Keratinocyte (primary cell): ENCODE data around the gene GPC5. TPM values are rescaled to one million over a fixed set of nuclear protein-coding genes. Genes with fewer than 3 reads are reported as not detected.

ENCODE experiments used
- DNase-seq: peaks from one replicate; pipeline ENCODE4 v3.0.0-alpha.2; 2011; ENCODE audit warnings: low read depth, missing footprints, low spot score
- FAIRE-seq: peaks from 2 replicates; lab custom pipeline; 2011; peaks lifted over from hg19 to GRCh38; lab: Jason Lieb, UNC
- H2AFZ ChIP-seq: 2 replicates; pipeline ENCODE4 v1.6.0; 2012; ENCODE audit warnings: low read length, control low read depth, inconsistent platforms; ENCODE audit not compliant: control insufficient read depth
- H3K27ac ChIP-seq: 2 replicates; pipeline ENCODE4 v1.5.1; 2011; ENCODE audit warnings: low read length; ENCODE audit not compliant: control insufficient read depth, insufficient read depth
- H3K27me3 ChIP-seq: 3 replicates; pipeline ENCODE4 v1.6.0; 2011; ENCODE audit warnings: low read length; ENCODE audit not compliant: control insufficient read depth, insufficient read depth; ENCODE audit errors: extremely low read depth
- H3K36me3 ChIP-seq, 2 experiments: 2 replicates in 1 of 2; 3 replicates in 1 of 2; pipeline ENCODE4 v1.5.1; 2011; ENCODE audit warnings: low read length in 2 of 2, mild to moderate bottlenecking in 1 of 2; ENCODE audit not compliant: control insufficient read depth in 2 of 2, insufficient read depth in 2 of 2; ENCODE audit errors: extremely low read depth in 1 of 2
- H3K4me1 ChIP-seq: 3 replicates; pipeline ENCODE4 v1.5.1; 2011; ENCODE audit warnings: low read length; ENCODE audit not compliant: control insufficient read depth, insufficient read depth; ENCODE audit errors: extremely low read depth
- H3K4me2 ChIP-seq: 3 replicates; pipeline ENCODE4 v1.6.0; 2011; ENCODE audit warnings: low read depth, low read length; ENCODE audit not compliant: control insufficient read depth, insufficient read depth; ENCODE audit errors: extremely low read depth
- H3K4me3 ChIP-seq, 3 experiments: fragments of 200-600 bp in 1 of 3; sonication (generic) in 1 of 3; 2 replicates in 2 of 3; 3 replicates in 1 of 3; pipeline ENCODE4 v1.5.1; 2011 to 2016; ENCODE audit warnings: low read length in 3 of 3, mild to moderate bottlenecking in 3 of 3, control low read depth in 2 of 3, inconsistent platforms in 1 of 3, low read depth in 1 of 3, mixed read lengths in 1 of 3, mixed run types in 1 of 3, moderate library complexity in 1 of 3; ENCODE audit not compliant: control insufficient read depth in 2 of 3, insufficient read depth in 2 of 3; ENCODE audit errors: extremely low read depth in 1 of 3
- H3K79me2 ChIP-seq: 2 replicates; pipeline ENCODE4 v1.6.0; 2012; ENCODE audit warnings: low read length; ENCODE audit not compliant: control insufficient read depth, insufficient read depth
- H3K9ac ChIP-seq: 3 replicates; pipeline ENCODE4 v1.6.0; 2011; ENCODE audit warnings: low read length; ENCODE audit not compliant: control insufficient read depth, insufficient read depth; ENCODE audit errors: extremely low read depth
- H3K9me1 ChIP-seq: 3 replicates; pipeline ENCODE4 v1.6.0; 2011; ENCODE audit warnings: low read length; ENCODE audit not compliant: control insufficient read depth, insufficient read depth; ENCODE audit errors: extremely low read depth
- H3K9me3 ChIP-seq: 2 replicates; pipeline ENCODE4 v1.5.1; 2012; ENCODE audit warnings: low read depth, low read length; ENCODE audit not compliant: control insufficient read depth
- H4K20me1 ChIP-seq: 3 replicates; pipeline ENCODE4 v1.6.0; 2011; ENCODE audit warnings: low read length; ENCODE audit not compliant: control insufficient read depth, insufficient read depth; ENCODE audit errors: extremely low read depth
- CTCF ChIP-seq, 3 experiments: IDR thresholded peaks in 1 of 3; conservative IDR thresholded peaks in 1 of 3; optimal IDR thresholded peaks in 1 of 3; 2 replicates in 2 of 3; 3 replicates in 1 of 3; pipeline versions ENCODE3 to v1.5.1; 2011; ENCODE audit warnings: low read length in 3 of 3, mild to moderate bottlenecking in 3 of 3, moderate library complexity in 2 of 3, control low read depth in 1 of 3, inconsistent platforms in 1 of 3; ENCODE audit not compliant: insufficient read depth in 2 of 3; ENCODE audit errors: extremely low read depth in 1 of 3
- EZH2 ChIP-seq: IDR thresholded peaks from one replicate; pipeline ENCODE4 v1.6.1; 2012; ENCODE audit warnings: inconsistent platforms, mild to moderate bottlenecking, low read length, moderate library complexity
- dilution Hi-C: fragments of 300-500 bp; cut with MboI; formaldehyde crosslinking; loops from one replicate; pipeline ENCODE4 v1.7.0; 2020; ENCODE audit warnings: low sequenced_read_pairs; ENCODE audit not compliant: extremely low pct_ligation_motif_present
- polyA plus RNA-seq, 5 experiments: library from polyadenylated mRNA; depleted of rRNA in 3 of 5; stranded (reverse) in 3 of 5; stranded (forward) in 1 of 5; unstranded in 1 of 5; fragments of >200 nt; gene quantifications; 1 replicate in 1 of 5; 2 replicates in 3 of 5; 3 replicates in 1 of 5; pipeline versions ENCODE4 v1.2.1 to v1.2.3, GENCODE V29; 2011 to 2012; ENCODE audit warnings: missing spikeins in 2 of 5, low read depth in 1 of 5, low replicate concordance in 1 of 5

The GPC5 gene
- polyA plus RNA-seq, 1 donor (not counting 4 experiments of a cell fraction or from before 2014, with no cell fraction given): 0.10 TPM

- H3K36me3 ChIP-seq: no peaks in the 10 kb centered on the region
- TF ChIP-seq EZH2 (no peak), CTCF (optimal IDR thresholded peaks at IDR 0.05 in 1 of 3, IDR thresholded peaks at IDR 0.05 in 1 of 3, conservative IDR thresholded peaks at IDR 0.05 in 1 of 3; ENCODE audit: extremely low read depth in 1 of 3, insufficient read depth in 2 of 3, low read length in 3 of 3) (no peak)
- H3K9me3 ChIP-seq: no peaks in the 10 kb centered on the region
- H4K20me1 ChIP-seq: no peaks in the 10 kb centered on the region
- no peak overlapping the region for H3K4me2 ChIP-seq
- no peaks in the 10 kb centered on the region for H3K4me1 ChIP-seq
- H3K27me3 ChIP-seq: no peaks in the 10 kb centered on the region
- dilution Hi-C loops: no loop called here
- no peak overlapping the region for H3K9ac ChIP-seq
- H3K4me3 ChIP-seq: no peak overlapping the region
- H3K79me2 ChIP-seq: no peaks in the 10 kb centered on the region
- no peak overlapping the region for H3K27ac ChIP-seq
- H2AFZ ChIP-seq: no peak overlapping the region
- H3K9me1 ChIP-seq: no peaks in the 10 kb centered on the region
- FAIRE-seq (no peak), DNase-seq (no peak)
Measured at GRCh38 chr13:91950803-91951202, 552.4 kb downstream of the GPC5 start.

- Histone ChIP-seq H3K4me1 (no peaks in the 10 kb centered on the region), H3K4me3 (no peak overlapping the region), H2AFZ (no peak overlapping the region), H3K27ac (no peak overlapping the region), H3K4me2 (no peak overlapping the region), H3K9ac (no peak overlapping the region), H3K27me3 (no peaks in the 10 kb centered on the region), H4K20me1 (no peaks in the 10 kb centered on the region), H3K9me1 (no peaks in the 10 kb centered on the region), H3K9me3 (no peaks in the 10 kb centered on the region), H3K79me2 (no peaks in the 10 kb centered on the region), H3K36me3 (no peaks in the 10 kb centered on the region)
- TF ChIP-seq EZH2 (no peak), CTCF (optimal IDR thresholded peaks at IDR 0.05 in 1 of 3, IDR thresholded peaks at IDR 0.05 in 1 of 3, conservative IDR thresholded peaks at IDR 0.05 in 1 of 3; ENCODE audit: extremely low read depth in 1 of 3, insufficient read depth in 2 of 3, low read length in 3 of 3) (no peak)
- dilution Hi-C loops: no loop called here
- DNase-seq (no peak), FAIRE-seq (no peak)
Measured at GRCh38 chr13:91955546-91956355, 557.3 kb downstream of the GPC5 start.
